SK-N-SH treated with all-trans-retinoic acid at 6 μM for 48 hours (cell line): ENCODE data around the gene TBX1.

Experiments
- CREB5 ChIP-seq: fragments of 250-450 bp; sonication (Bioruptor Pico); IDR thresholded peaks from 2 replicates; pipeline ENCODE4 v1.5.1; 2020; ENCODE audit warnings: low read depth, mild to moderate bottlenecking, moderate library complexity
- GLIS3 ChIP-seq: fragments of 250-450 bp; sonication (Bioruptor Pico); IDR thresholded peaks from 2 replicates; pipeline ENCODE4 v1.5.0; 2020; ENCODE audit warnings: mild to moderate bottlenecking, moderate library complexity
- OSR1 ChIP-seq: fragments of 250-450 bp; sonication (Bioruptor Pico); IDR thresholded peaks from 2 replicates; pipeline ENCODE4 v1.8.0; 2022; ENCODE audit warnings: moderate library complexity, mild to moderate bottlenecking, inconsistent platforms
- POU6F1 ChIP-seq: fragments of 250-450 bp; sonication (Bioruptor Pico); IDR thresholded peaks from 2 replicates; pipeline ENCODE4 v1.8.0; 2021; ENCODE audit warnings: low read depth, mild to moderate bottlenecking, moderate library complexity, borderline replicate concordance
- ZC3H10 ChIP-seq: fragments of 250-450 bp; sonication (Bioruptor Pico); IDR thresholded peaks from 2 replicates; pipeline ENCODE4 v1.5.1; 2021; ENCODE audit warnings: mild to moderate bottlenecking, moderate library complexity
- ZFP30 ChIP-seq: fragments of 450-650 bp; formaldehyde crosslinking; IDR thresholded peaks from 2 replicates; pipeline ENCODE4 v1.5.0; 2022; ENCODE audit warnings: mild to moderate bottlenecking, moderate library complexity
- ZNF8 ChIP-seq: fragments of 450-650 bp; formaldehyde crosslinking; IDR thresholded peaks from 2 replicates; pipeline ENCODE4 v1.5.0; 2020; ENCODE audit warnings: mild to moderate bottlenecking, moderate library complexity

GRCh38 chr22:19761725-19762567 lies 1.4 kb downstream of the TBX1 start:
- TF ChIP-seq ZFP30 (CRISPR knock-in tag) (no peak), ZC3H10 (CRISPR knock-in tag) (no peak), OSR1 (no peak), GLIS3 (CRISPR knock-in tag) (no peak), POU6F1 (CRISPR knock-in tag) (no peak), ZNF8 (CRISPR knock-in tag) (no peak), CREB5 (CRISPR knock-in tag) (no peak)
